GM12891 (cell line): ENCODE results near the gene XBP1.
"Not testable (repeated sequence)": the region's sequence is repeated elsewhere in the genome, so short reads cannot be mapped to it uniquely, and the experiment has no call there.

Source experiments
- DNase-seq: peaks from one replicate; pipeline ENCODE4 v3.0.0; 2011; ENCODE audit warnings: low spot score; ENCODE audit not compliant: insufficient read length
- FAIRE-seq: peaks from 2 replicates; lab custom pipeline; 2011; peaks lifted over from hg19 to GRCh38; lab: Jason Lieb, UNC
- PAX5 ChIP-seq: IDR thresholded peaks from 2 replicates; pipeline ENCODE4 v1.6.1; 2011; ENCODE audit warnings: low read length, moderate library complexity, mild to moderate bottlenecking; ENCODE audit not compliant: insufficient read depth, severe bottlenecking
- POLR2A ChIP-seq: IDR thresholded peaks from 2 replicates; pipeline ENCODE4 v1.6.1; 2011; ENCODE audit warnings: low read depth, low read length, control low read depth
- POLR2AphosphoS5 ChIP-seq: IDR thresholded peaks from 2 replicates; pipeline ENCODE4 v1.6.1; 2011; ENCODE audit warnings: low read depth, low read length, control low read depth
- POU2F2 ChIP-seq: IDR thresholded peaks from 2 replicates; pipeline ENCODE4 v1.6.1; 2011; ENCODE audit warnings: low read depth, mild to moderate bottlenecking, control low read depth, low read length, moderate library complexity
- SPI1 ChIP-seq: IDR thresholded peaks from 2 replicates; pipeline ENCODE4 v1.6.1; 2011; ENCODE audit warnings: low read depth, low read length, control low read depth
- TAF1 ChIP-seq: IDR thresholded peaks from 2 replicates; pipeline ENCODE4 v1.6.1; 2011; ENCODE audit warnings: low read depth, low read length, control low read depth

The XBP1 gene

DNA sequence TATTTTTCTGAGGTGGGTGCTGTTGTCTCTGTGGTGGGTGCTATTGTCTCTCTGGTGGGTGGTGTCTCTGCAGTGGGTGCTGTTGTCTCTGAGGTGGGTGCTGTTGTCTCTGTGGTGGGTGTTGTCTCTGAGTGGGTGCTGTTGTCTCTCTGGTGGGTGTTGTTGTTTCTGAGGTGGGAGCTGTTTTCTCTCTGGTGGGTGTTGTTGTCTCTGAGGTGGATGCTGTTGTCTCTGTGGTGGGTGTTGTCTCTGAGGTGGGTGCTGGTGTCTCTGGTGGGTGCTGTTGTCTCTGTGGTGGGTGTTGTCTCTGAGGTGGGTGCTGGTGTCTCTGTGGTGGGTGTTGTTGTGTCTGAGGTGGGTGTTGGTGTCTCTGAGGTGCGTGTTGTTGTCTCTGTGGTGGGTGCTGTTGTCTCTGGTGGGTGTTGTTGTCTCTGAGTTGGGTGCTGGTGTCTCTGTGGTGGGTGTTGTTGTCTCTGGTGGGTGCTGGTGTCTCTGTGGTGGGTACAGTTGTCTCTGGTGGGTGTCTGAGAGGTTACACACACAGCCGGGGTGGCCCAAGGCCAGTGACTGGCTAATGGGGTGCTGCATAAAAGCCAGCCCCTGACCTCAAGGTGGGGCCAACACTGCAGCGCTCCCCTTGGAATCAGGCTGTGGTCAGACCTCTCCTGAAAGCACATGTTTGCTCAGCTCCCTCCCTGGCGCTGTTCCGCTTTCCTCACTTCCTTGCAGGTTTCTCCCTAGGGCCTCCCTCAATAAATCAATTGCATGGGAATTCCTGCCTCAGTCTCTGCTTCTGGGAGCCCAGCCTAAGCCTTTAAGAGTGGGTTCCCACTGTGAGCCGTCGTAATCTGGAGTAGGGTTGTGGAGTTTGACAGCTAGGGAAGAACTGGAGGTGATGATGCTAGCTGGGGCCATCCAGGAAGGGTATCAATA, 31.0 kb upstream of the XBP1 start:
- no peak for FAIRE-seq
- TF ChIP-seq SPI1 (no peak), POLR2A (no peak), POU2F2 (no peak), TAF1 (no peak), PAX5 (no peak), POLR2AphosphoS5 (no peak)
- DNase-seq = no peak

DNA sequence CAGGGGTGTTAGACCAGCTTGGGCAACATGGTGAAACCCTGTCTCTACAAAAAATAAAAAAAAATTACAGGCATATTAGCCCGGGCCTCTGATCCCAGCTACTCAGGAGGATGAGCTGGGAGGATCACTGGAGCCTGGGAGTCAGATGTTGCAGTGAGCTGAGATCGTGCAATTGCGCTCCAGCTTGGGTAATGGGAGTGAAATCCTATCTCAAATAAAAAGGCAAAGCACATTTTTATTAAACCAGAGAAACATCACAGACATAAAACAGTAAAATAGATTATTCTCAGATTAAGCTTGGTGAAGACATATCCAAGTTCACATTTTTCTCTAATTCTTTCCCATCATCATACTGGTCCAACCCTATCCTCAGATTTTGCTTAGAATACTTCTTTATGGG, 30.1 kb upstream of the XBP1 start:
- FAIRE-seq = no peak
- no peak for TF ChIP-seq TAF1
- no peak for TF ChIP-seq PAX5
- no peak for TF ChIP-seq POLR2A
- TF ChIP-seq POU2F2 = no peak
- no peak for TF ChIP-seq POLR2AphosphoS5
- no peak for DNase-seq

DNA sequence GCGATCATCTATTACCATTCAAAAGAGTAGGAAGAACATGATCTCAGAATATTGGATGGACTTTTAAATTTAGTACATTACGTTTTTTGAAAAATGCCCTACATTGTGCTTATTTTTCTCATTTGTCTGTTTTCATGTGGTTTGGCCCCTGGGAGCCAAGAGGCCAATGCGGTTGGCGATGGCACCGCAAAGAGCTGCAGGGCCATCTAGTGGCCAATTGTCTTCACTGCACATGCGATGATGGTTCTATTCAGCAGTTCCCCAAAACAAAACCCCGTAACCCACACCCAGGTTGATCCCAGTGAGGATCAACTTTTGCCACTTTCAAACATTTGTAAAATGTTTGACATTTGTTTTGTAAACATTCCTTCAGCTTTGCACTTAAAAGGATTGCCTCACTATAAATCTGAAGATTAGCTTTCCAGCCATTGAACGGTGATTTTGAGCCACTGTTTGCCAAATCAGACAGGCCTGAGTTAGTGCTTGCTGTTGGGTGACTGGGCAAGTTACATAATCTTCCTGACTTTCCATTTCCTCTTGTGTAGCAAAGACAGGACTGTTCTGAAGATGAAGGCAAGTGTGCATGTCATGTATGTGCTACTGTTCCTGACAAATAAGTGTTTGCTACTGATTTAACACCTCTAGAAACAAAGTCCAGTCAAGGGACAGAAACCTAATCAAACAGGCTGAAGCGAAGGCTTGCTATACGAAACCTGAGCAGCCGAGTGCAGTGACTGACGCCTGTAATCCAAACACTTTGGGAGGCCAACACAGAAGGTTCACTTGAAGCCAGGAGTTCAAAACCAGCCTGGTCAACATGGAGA, 29.2 kb upstream of the XBP1 start:
- TF ChIP-seq PAX5 (no peak), SPI1 (peak; percentile 84), POLR2AphosphoS5 (no peak), POU2F2 (peak; percentile 35; the same call in 1 of the 2 replicates)
- FAIRE-seq (peak; percentile 88), DNase-seq (peak; percentile 66)

DNA sequence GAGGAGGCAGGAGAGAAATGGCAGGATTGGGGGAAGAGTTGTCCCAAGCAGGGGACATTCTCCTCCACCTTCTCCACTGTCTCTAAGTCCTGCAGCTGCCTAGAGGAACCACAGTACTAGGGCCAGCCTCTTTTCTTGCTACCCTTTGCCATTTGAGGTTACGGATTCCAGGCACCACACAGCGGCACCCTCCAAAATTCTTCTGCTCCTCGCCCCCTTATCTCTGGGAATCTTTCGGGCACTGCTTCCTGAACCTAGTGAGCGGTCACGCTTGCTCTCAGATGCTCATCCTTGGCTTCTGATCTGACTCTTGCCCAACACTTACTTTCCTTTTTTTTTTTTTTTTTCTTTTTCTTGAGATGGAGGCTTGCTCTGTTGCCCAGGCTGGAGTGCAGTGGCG, 26.6 kb upstream of the XBP1 start:
- no peak for FAIRE-seq
- no peak for DNase-seq
- TF ChIP-seq SPI1 (no peak), POLR2AphosphoS5 (no peak), POLR2A (no peak), PAX5 (no peak), POU2F2 (no peak), TAF1 (no peak)

DNA sequence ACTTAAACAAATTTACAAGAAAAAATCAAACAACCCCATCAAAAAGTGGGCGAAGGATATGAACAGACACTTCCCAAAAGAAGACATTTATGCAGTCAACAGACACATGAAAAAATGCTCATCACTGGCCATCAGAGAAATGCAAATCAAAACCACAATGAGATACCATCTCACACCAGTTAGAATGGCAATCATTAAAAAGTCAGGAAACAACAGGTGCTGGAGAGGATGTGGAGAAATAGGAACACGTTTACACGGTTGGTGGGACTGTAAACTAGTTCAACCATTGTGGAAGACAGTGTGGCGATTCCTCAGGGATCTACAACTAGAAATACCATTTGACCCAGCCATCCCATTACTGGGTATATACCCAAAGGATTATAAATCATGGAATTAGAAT, 26.1 kb upstream of the XBP1 start:
- not testable (repeated sequence) for DNase-seq, FAIRE-seq

DNA sequence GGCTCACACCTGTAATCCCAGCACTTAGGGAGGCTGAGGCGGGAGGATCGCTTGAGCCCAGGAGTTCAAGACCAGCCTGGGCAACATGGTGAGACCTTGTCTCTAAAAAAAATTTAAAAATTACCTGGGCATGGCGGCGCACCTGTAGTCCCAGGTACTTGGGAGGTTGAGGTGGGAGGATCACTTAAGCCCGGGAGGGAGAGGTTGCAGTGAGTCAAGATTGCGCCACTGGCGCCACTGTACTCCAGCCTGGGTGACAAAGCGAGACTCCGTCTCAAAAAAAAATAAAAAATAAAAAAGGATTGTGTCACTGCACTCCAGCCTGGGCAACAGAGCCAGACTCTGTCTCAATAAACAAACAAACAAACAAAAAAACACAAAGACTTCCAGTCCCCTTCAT, 24.1 kb upstream of the XBP1 start:
- FAIRE-seq = not testable (repeated sequence)

DNA sequence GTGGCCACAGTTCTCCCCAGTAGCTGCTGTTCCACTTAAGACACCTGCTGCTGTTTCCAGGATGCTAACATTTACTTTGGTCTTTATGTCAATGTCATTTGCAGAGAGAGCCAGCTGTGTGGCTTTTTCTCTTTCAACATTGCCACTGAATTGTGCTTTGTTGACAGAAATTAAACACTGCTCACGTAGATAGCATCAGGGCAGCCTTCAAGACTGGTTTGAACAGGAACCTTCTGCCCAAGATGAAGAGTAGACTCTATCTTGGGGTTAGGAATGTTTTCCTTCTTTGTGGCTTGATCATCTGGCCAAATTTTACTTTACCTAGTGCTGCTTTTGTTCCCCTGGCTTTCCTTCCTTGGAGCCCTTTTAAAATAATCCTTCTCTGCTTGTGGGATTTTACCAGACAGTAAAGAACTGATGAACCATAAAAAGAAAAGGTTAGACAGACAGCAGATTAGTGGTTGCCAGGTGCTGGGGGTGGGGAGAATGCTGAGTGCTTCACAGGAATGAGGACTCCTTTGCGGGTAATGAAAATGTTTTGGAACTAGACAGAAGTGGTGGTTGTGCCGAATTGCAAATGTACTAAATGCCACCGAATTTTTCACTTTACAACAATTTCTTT, 22.7 kb upstream of the XBP1 start:
- DNase-seq (no peak), FAIRE-seq (no peak)
- TF ChIP-seq SPI1 (no peak), PAX5 (no peak), TAF1 (no peak), POLR2A (no peak), POU2F2 (no peak), POLR2AphosphoS5 (no peak)

More for the DNA sequence above, 24.1 kb upstream of the XBP1 start:
- not testable (repeated sequence) for DNase-seq

DNA sequence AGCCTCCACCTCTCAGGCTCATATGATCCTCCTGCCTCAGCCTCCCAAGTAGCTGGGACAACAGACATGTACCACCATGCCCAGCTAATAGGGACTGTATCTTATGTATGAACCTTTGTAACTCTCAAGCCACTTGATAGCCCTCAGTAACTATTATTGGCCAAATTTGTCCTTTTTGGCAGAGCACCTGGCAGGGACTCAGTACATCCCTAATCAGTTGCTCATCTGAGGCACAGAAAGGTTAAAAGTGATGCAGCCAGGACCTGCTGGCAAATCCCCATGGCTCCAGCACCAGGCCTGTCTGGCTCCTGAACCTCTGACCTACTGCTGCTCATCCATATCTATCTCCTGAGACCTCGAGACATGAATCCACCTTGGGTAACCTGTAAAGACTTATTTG, 21.1 kb upstream of the XBP1 start:
- no peak for FAIRE-seq

DNA sequence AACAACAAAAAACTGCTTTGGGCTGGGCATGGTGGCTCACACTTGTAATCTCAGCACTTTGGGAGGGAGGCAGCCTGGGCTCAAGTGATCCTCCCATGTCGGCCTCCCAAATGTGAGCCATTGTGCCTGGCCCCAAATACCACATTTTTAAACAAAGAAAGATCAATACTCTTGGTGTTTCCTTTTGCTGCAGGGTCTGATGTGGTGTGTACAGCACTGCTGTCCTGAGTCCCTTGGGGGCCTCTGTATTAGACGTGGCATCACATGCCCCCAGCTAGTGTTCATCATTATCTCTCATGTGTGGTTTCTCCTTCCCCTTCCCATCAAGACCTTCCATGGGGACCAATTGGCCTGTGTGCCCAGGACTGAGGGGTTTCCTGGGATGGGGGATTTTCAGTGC, 20.5 kb upstream of the XBP1 start:
- FAIRE-seq (no peak), DNase-seq (no peak)
- TF ChIP-seq POU2F2 = no peak
- TF ChIP-seq TAF1 = no peak
- TF ChIP-seq POLR2A = no peak
- TF ChIP-seq POLR2AphosphoS5 = no peak
- TF ChIP-seq SPI1 = no peak
- TF ChIP-seq PAX5 = no peak

More for the DNA sequence above, 21.1 kb upstream of the XBP1 start:
- no peak for TF ChIP-seq TAF1
- no peak for TF ChIP-seq POLR2AphosphoS5
- TF ChIP-seq POU2F2 = no peak
- TF ChIP-seq POLR2A = no peak
- TF ChIP-seq PAX5 = no peak
- TF ChIP-seq SPI1 = no peak
- DNase-seq = no peak
